Measurements from ENCODE around the gene CCT5. TPM values are rescaled to one million over a fixed set of nuclear protein-coding genes. Genes with fewer than 3 reads are reported as not detected.

CCT5 gene
- total and polyA plus RNA-seq, 10 of the 15 experiments (the other 5 are each of a cell fraction or from before 2014, with no cell fraction given) = 376 to 637 (median 543) TPM

Small RNA genes lying within 50 kb of the gene (small RNA-seq; reads per million reads assigned to genes)
- gene RF00019 = not detected

Other genes with a start within 250 kb of the CCT5 start
- gene ATPSCKMT, start 392 bp upstream of the CCT5 start, total RNA-seq (2014; rRNA removed) = 19.3 and 22.3 TPM in 2 replicates
- gene ATPSCKMT, start 392 bp upstream of the CCT5 start, total RNA-seq (2014; rRNA removed; fragmentation: Illumina TruSeq; extraction: Trizol) = 23.1 and 25.0 TPM in 2 replicates
- gene ATPSCKMT, start 392 bp upstream of the CCT5 start, total RNA-seq (2021) = 19.1 and 21.9 TPM in 2 replicates
- 26.3 and 34.7 TPM in 2 replicates for gene ATPSCKMT, start 392 bp upstream of the CCT5 start, polyA plus RNA-seq (2011; rRNA removed)
- 24.0 and 27.8 TPM in 2 replicates for gene ATPSCKMT, start 392 bp upstream of the CCT5 start, polyA plus RNA-seq (2014; fragmentation: Illumina TruSeq; extraction: Trizol)
- gene ATPSCKMT, start 392 bp upstream of the CCT5 start, polyA plus RNA-seq (2014; fragmentation: Nextera tagmentation; extraction: Ambion mirVana) = 10 to 100 TPM; 24.1 to 32.4 TPM
- 20.3 and 21.2 TPM in 2 replicates for gene ATPSCKMT, start 392 bp upstream of the CCT5 start, polyA plus RNA-seq (2014; rRNA removed)
- 10 to 100 TPM; 26.3 to 29.7 TPM for gene ATPSCKMT, start 392 bp upstream of the CCT5 start, polyA plus RNA-seq (2016; fragmentation: Nextera tagmentation; extraction: Ambion mirVana)
- gene CMBL, start 57.6 kb downstream of the CCT5 start, total RNA-seq (2014; rRNA removed) = 1.8 and 2.0 TPM in 2 replicates
- 4.2 and 4.7 TPM in 2 replicates for gene CMBL, start 57.6 kb downstream of the CCT5 start, total RNA-seq (2014; rRNA removed; fragmentation: Illumina TruSeq; extraction: Trizol)
- 8.0 TPM in 2 replicates for gene CMBL, start 57.6 kb downstream of the CCT5 start, total RNA-seq (2021)
- 3.4 and 5.0 TPM in 2 replicates for gene CMBL, start 57.6 kb downstream of the CCT5 start, polyA plus RNA-seq (2011; rRNA removed)
- 9.2 and 13.6 TPM in 2 replicates for gene CMBL, start 57.6 kb downstream of the CCT5 start, polyA plus RNA-seq (2014; fragmentation: Illumina TruSeq; extraction: Trizol)
- gene CMBL, start 57.6 kb downstream of the CCT5 start, polyA plus RNA-seq (2014; fragmentation: Nextera tagmentation; extraction: Ambion mirVana) = 1 to 10 TPM; 4.9 to 7.0 TPM
- gene CMBL, start 57.6 kb downstream of the CCT5 start, polyA plus RNA-seq (2014; rRNA removed) = 9.0 and 10.5 TPM in 2 replicates
- gene CMBL, start 57.6 kb downstream of the CCT5 start, polyA plus RNA-seq (2016; fragmentation: Nextera tagmentation; extraction: Ambion mirVana) = 10 to 100 TPM; 13.6 to 15.6 TPM
- 39.1 and 53.0 TPM in 2 replicates for gene MARCHF6, start 103.4 kb downstream of the CCT5 start, total RNA-seq (2014; rRNA removed)
- gene MARCHF6, start 103.4 kb downstream of the CCT5 start, total RNA-seq (2014; rRNA removed; fragmentation: Illumina TruSeq; extraction: Trizol) = 42.7 and 46.3 TPM in 2 replicates
- 76.2 and 83.2 TPM in 2 replicates for gene MARCHF6, start 103.4 kb downstream of the CCT5 start, total RNA-seq (2021)
- gene MARCHF6, start 103.4 kb downstream of the CCT5 start, polyA plus RNA-seq (2011; rRNA removed) = 172 and 200 TPM in 2 replicates
- gene MARCHF6, start 103.4 kb downstream of the CCT5 start, polyA plus RNA-seq (2014; fragmentation: Illumina TruSeq; extraction: Trizol) = 51.9 and 65.4 TPM in 2 replicates
- gene MARCHF6, start 103.4 kb downstream of the CCT5 start, polyA plus RNA-seq (2014; fragmentation: Nextera tagmentation; extraction: Ambion mirVana) = 10 to 100 TPM; 59.0 to 74.3 TPM
- 56.5 and 58.6 TPM in 2 replicates for gene MARCHF6, start 103.4 kb downstream of the CCT5 start, polyA plus RNA-seq (2014; rRNA removed)
- gene MARCHF6, start 103.4 kb downstream of the CCT5 start, polyA plus RNA-seq (2016; fragmentation: Nextera tagmentation; extraction: Ambion mirVana) = 10 to 100 TPM; 63.1 to 64.1 TPM
- gene ROPN1L, start 191.6 kb downstream of the CCT5 start, total RNA-seq (2014; rRNA removed) = not detected in 2 replicates
- not detected in 2 replicates for gene ROPN1L, start 191.6 kb downstream of the CCT5 start, total RNA-seq (2014; rRNA removed; fragmentation: Illumina TruSeq; extraction: Trizol)
- gene ROPN1L, start 191.6 kb downstream of the CCT5 start, total RNA-seq (2021) = 0.38 TPM in 1 of 2 replicates, not detected in the other
- 0.07 TPM in 1 of 2 replicates, not detected in the other for gene ROPN1L, start 191.6 kb downstream of the CCT5 start, polyA plus RNA-seq (2011; rRNA removed)
- gene ROPN1L, start 191.6 kb downstream of the CCT5 start, polyA plus RNA-seq (2014; fragmentation: Illumina TruSeq; extraction: Trizol) = not detected in 2 replicates
- gene ROPN1L, start 191.6 kb downstream of the CCT5 start, polyA plus RNA-seq (2014; fragmentation: Nextera tagmentation; extraction: Ambion mirVana) = not detected
- 0.28 TPM in 1 of 2 replicates, not detected in the other for gene ROPN1L, start 191.6 kb downstream of the CCT5 start, polyA plus RNA-seq (2014; rRNA removed)
- under 1 TPM in 1 of 2 experiments, not detected in 1; 0.16 TPM for gene ROPN1L, start 191.6 kb downstream of the CCT5 start, polyA plus RNA-seq (2016; fragmentation: Nextera tagmentation; extraction: Ambion mirVana)

Measured in GM12878 (cell line).